Activated CD8-positive, alpha-beta memory T cell treated with anti-CD3 and anti-CD28 coated beads, Interleukin-2, amount 50 U/mL, for 4 hours (primary cell): ENCODE data around the gene FBXL12.
A peak's percentile ranks its signal among the peaks of the same experiment; 100 is the strongest.
"Not testable (repeated sequence)": the region's sequence is repeated elsewhere in the genome, so short reads cannot be mapped to it uniquely, and the experiment has no call there.

Source experiments
- DNase-seq: peaks from one replicate; pipeline ENCODE4 v3.0.0-alpha.2; 2020

Gene FBXL12, protein sequence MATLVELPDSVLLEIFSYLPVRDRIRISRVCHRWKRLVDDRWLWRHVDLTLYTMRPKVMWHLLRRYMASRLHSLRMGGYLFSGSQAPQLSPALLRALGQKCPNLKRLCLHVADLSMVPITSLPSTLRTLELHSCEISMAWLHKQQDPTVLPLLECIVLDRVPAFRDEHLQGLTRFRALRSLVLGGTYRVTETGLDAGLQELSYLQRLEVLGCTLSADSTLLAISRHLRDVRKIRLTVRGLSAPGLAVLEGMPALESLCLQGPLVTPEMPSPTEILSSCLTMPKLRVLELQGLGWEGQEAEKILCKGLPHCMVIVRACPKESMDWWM

DNA sequence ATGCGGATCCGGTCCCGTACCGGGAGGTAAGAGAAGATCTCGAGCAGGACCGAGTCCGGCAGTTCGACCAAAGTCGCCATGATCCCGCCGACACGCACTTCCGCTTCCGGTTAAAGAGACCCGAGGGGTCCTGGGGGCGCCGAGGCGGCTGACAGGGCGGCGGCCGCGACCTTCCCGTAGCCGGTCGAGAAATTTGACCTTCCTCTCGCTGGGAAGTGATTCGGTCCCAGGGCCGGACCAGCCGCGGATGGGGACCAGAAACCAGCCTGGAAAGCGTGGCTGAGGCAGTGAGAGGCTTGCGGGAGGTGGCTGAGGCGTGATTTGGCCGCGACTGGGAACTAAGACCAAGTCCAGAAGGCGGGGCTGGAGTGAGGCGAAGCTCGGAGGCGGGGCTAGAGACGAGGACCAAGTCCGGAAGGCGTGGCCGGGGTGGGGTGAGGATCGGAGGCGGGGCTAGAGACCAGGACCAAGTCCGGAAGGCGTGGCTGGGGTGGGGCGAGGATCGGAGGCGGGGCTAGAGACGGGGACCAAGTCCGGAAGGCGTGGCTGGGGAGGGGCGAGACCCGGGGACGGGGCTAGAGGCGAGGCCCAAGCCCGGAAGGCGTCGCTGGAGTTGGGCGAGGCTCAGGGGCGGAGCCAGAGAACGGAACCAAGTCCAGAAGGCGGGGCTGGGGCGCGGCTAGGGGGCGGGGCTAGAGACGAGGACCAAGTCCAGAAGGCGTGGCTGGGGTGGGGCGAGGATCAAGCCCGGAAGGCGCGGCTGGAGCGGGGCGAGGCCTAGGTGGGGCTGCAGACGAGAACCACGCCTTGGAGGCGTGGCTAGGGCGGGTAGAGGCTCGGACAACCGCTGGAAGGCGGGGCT is at the start of gene FBXL12:
Gene FBXL12 (minus strand): TSS at position 346 of the 862 bp plus-strand sequence. CDS start 266 bp downstream, at position 80.
- peak; percentile 100 for DNase-seq

DNA sequence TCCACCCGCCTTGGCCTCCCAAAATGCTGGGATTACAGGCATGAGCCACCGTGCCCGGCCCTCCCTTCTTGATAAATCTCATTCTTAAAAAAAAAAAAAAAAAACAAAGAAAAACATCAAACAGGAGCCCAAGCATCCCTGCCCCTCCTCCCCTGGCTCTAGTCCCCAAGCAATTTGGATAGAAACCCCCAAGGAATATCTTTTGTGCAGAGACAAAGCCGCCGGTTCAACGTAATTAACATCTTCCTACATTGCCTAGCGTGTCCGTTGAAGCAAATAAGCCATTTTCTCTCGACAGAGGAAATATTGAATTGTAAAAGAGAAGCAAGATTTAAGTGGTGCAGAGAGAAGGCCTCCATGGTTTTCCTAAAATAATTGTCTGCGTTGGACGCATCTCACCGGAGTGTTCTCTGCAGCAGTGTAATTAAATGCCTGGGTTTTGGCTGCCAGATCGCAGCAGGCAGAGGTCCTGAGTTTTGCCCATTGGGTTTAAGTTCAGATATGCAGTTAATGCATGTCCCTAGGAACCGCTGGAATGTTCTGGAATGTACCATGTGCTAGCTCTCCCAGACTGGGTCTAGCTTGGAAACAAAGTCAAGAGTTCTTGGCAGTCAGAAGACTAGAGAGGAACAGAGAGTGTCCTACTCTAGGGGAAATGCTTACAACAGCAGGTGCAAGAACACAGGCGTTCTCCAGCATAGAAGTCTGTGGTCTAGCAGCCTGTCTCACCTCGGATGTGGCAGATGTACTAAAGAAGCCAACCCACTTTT is 47.0 kb upstream of the FBXL12 start:
- no peak for DNase-seq

DNA sequence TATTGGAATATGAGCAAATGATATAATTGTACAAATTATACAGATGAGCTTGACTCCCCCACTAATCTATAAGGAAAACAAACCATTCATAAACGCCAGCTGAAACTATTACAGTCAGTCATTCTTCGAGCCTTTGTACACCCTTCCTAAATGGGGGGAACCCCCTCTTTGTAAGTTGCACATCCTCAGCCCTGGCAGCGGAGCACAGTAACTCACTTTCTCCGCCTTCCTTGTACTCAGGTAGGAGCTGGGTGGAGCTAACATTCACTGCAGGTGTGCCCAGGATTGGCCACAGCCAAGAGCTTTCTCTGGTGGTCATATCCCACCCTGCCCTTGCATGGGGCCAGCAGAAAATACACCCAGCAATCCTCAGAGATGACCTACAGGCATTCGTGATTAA is 44.9 kb upstream of the FBXL12 start:
- no peak for DNase-seq

DNA sequence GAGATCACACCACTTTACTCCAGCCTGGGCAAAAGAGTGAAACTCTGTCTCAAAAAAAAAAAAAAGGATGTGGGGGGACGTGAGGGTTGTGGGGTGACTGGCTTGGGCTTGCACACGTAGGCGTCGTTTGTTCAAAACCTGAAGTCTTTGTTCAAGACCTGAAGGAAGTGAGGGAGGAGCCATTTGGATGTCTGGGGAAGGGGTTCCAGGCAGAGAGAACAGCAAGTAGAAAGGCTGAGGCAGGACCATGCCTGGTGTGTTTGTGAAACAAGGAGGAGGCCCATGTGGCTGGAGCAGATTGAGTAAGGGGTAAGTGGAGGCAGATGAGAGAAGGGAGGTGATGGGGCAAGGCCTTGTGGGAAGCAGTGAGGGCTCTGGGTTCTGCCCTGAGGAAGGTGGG is 44.1 kb upstream of the FBXL12 start:
- DNase-seq, result no peak

DNA sequence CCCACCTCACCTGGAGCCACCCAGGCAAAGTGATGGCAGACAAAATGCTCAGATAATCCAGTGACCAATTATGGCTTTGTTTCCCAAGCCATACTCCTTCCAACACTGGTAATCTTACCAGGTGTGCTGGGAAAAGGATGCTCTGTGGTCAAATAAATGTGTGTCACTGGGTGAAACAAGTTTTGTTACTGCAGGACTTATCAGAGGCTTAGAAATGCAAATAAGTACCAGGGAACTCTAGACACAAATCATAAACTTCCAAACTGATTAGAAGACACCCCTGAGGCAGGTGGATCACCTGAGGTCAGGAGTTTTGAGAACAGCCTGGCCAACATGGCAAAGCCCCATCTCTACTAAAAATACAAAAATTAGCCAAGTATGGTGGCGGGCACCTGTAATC is 42.6 kb upstream of the FBXL12 start:
- no peak for DNase-seq

DNA sequence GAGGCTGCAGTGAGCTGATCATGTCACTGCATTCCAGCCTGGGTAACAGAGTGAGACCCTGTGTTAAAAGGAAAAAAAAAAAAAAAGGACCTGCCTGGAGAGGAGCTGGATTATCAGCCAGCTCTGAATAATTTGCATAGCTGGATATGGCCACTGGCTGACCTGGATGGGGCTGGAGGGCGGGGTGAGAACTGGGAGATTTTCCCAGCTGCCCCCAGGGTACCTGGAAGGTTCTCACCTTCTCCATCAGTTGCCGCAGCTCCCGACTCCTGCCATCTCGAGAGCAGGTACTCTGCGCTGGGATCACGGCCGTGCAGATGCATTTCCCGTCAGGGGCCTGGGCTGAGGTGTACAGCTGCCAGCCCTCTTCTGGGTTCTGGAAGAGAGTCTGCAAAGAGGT is 41.5 kb upstream of the FBXL12 start:
- no peak for DNase-seq

DNA sequence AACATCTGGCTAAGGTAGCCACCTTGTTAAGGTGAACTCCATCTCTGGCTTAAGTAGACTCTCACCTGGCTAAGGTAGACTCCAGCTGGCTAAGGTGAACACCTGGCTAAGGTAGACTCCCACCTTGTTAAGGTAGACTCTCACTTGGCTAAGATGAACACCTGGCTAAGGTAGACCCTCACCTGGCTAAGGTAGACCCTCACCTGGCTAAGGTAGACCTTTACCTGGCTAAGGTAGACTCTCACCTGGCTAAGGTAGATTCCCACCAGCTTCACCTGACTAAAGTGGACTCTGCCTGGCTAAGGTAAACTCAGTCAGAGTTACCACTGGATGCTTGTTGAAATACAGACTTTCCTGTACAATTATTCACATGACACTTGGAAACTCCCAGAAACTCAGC is 39.9 kb upstream of the FBXL12 start:
- no peak for DNase-seq

DNA sequence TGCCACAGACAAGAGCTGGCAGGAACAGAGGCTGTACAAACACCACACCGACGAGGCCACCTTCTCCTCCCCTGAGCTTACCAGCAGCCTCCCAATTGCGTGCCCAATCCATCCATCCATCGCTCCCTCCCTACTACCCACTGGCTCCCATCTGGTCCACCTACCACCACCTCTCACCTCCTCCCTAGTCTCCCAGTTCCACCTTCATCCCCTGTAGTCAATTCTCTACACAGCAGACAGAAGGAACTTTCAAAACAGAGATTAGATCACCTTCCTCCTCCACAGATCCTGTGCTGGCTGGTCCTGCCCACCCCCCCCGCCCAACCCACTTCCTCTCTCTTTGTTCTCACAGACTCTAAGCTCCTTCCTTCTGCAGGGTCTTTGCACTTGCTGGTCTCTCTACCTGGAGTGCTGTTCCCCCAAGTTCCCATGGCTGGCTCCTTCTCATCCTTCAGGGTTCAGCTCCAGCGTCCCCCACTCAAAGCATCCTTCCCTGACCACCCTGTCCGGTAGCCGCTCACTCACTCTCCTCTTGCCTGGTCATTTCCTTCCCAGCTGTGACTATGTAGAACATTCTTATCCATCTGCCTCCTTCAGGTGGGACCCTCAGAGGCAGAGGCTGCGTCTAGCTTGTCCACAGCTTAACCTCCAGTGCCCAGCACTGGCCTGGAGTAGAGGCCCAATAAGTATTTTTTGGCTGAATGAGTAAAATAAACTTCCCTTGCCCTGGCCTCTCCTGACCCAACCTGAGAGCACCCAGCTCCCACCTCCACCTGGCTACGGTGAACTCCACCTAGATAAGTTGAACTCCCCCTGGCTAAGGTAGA is 39.3 kb upstream of the FBXL12 start:
- DNase-seq, result no peak

DNA sequence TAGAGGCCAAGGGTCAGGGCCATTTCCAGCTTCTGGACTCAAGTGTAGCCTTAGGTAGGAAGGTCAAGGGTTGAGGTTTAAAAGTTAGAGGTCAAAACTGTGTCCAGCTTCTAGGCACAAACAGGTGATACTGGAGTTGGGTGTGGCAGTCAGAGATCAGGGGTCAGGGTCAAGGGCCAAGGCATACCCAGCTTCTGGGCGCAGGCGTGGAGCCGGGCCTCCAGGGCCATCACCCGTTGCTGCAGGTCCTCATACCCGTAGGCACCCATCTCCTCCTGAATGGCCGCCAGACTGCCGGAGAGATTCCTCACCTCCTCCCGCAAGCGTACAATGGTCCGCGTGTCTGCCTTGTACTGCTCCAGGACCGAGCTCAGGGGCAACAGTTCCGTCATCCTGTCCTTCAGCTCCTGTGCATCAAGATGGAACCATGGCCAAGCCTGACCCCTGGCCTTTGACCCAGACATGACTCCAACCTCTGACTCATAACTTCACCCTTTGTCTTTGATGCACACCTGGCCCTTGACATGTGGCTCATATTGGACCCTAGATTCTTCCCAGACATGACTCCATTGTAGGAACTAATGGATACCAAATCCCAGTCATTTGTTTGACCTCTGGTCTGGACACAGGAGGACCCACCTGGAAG is 38.3 kb upstream of the FBXL12 start:
- no peak for DNase-seq

DNA sequence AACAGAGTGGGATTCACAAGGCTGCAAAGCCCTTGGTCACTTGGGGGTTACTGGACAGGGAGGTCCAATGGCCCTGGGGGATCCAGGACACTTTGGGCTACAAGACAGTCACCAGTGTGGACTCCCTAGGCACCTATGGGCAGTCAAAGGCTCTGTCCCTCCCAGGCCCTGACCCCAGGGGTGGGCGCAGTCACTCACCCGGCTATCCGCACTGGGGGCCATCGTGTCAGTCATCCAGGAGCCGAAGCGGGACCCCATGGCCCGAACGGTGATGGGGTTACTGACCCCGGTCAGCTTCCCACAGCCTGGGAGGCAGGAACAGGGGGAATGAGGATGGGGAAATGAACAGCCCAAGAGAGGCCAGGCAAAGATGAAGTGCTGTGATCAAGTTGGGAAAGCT is 37.7 kb upstream of the FBXL12 start:
- DNase-seq, result no peak

DNA sequence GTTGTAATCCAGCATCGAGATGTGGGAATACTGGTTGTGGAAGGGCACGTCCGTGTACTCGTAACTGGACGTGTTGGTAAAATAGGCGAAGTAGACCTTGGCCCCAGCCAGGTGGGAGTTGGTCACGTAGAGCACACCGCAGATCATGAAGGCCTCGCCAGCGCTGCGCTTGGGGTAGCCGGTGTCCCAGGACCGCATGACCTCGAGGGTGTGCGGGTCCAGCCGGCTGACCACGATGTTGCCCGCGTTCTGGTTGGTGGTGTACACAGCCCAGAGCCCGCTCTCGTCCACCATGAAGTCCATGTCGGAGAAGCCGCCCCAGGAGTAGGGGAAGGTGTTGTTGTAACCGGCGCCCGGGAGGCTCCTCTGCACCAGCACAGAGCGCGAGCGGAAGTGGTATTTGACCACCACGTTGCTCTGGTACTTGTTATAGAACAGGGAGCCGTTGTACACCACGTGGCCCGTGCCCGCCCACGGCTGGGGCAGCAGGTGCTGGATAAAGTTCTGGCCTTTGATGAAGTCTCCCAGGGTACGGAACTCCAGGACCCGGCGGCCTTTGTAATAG is 35.5 kb upstream of the FBXL12 start:
- DNase-seq, result no peak

DNA sequence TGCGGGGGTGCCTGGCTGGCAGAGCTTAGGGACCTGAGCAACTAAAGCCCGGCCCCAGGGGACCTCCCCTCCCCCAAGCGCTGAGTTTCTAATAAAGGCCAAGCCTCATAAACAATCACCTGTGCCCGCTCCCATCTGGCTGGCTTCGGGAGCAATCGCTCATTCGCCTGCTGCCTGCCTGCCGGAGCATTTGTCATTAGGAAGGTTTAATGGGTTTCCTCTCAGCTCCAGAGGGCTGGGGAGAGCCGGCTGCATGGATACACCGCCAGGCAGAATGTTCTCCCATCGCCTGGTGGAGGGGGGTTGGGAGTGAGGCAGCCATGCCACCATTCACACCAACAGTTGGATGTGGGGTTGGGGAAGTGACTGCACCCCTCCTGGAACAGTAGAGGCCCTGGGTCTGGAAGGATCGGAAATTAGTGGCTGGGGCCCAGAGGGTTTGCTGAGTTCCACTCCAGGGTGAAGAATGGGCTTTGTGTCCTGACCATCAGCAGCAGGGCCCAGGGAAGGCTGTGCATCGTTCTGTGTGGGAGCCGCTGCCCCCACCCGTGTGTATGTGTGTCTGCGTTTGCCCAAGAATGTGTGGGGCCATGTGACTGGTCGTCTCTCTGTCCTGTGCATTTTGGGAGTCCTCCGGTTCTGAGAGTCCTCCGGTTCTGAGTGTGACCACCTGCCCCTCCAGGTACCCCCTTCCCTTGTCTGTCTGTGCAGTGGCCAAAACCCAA is 31.5 kb upstream of the FBXL12 start:
- DNase-seq, result no peak

DNA sequence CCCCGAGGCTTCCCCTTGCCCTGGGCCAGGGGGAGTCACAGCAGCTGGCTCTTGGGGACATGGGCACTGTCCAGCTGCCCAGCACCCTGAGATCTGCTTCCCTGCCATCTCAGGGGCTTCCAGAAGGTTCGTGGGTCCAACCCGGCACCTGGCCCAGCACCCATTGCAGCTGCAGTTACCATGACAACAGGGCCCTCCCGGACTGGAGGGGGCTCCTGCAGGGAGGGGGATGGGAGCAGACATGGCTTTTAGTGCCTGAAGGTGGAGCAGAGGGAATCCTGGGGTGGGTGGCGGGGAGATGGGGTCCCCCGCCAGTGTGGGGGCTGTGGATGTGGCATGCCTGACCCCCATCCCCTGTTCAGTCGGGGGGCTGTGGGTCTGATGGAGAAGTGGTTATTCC is 30.9 kb upstream of the FBXL12 start:
- DNase-seq, result no peak

DNA sequence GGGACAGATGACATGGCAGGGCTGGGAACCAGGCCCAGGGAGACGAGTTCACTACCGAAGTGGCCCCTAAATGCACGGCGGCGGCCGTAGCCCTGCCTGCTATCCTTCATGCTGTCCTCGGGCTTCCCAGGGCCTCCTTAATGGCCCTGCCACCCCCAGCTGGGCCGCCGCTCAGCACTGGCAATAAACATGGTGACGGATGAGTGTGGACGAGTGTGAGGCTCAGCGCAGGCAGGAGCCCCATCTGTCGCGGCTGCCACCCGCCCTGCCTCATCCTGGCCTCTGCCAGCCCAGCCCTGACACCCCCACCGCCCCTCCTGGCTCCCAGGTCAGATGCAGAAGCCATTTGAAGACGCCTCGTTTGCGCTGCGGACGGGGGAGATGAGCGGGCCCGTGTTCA is 29.9 kb upstream of the FBXL12 start:
- no peak for DNase-seq

DNA sequence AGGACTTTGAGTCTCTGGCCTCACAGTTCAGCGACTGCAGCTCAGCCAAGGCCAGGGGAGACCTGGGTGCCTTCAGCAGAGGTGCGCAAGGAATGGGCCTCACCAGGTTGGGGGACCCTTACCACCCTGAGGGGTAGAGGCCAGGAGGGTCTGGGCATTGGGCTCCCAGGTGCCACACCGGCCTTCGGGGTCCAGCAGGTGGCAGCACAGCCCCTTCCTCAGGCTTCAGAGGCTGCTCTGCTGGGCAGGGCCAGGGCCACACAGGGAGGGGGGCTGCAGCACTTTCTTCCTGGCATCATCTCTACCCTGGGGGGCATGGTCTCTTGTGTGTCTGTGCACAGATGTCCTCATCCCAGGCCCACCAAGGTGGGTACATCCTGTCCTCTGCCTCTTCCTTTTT is 29.2 kb upstream of the FBXL12 start:
- DNase-seq, result peak; percentile 48

DNA sequence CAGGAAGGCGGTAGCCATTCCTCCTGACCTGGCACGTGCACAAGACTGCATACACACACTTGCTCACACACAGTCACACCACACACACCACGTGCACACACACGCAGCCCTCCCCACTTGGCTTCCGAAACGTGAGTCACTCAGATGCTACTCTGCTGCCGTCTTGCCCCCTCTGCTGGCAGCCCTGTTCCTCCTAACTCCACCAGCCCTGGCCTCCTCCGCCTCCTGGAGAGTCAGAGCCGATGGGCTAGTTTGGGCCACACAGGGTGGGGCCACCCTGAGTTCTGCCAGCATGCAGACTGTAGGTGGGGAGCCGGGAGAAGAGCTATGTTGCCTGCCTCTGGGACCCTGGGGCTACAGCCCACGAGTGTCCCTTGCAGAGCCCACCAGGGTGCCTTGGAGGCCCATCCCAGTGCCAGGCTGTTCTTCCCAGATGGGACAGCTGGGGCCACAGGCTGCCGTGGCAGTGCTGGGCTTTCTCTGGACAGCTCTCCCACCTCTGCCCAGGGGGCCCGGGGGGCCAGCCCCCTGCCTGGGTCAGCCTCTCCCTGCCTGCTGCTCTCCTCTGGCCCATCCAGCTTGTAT is 28.3 kb upstream of the FBXL12 start:
- DNase-seq, result peak; percentile 65

DNA sequence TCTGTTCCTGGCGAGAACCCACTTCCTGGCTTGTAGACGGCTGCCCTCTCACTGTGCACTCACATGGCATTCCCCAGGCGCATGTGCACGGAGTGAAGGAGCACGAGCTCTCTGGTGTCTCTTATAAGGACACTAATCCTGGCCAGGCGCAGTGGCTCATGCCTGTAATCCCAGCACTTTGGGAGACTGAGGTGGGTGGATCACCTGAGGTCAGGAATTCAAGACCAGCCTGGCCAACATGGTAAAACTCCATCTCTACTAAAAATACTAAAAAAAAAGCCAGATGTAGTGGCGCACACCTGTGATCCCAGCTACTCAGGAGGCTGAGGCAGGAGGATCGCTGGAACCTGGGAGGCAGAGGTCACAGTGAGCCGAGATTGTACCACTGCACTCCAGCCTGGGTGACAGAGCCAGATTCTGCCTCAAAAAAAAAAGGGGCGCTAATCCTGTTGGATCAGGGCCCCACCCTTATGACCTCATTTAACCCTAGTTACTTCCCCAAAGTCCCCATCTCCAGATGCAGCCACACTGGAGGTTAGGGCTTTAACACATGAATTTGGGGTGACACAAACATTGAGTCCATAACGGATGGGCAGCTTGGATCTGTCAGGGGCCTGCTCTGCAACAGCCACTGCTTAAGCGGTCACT is 24.9 kb upstream of the FBXL12 start:
- not testable (repeated sequence) for DNase-seq

DNA sequence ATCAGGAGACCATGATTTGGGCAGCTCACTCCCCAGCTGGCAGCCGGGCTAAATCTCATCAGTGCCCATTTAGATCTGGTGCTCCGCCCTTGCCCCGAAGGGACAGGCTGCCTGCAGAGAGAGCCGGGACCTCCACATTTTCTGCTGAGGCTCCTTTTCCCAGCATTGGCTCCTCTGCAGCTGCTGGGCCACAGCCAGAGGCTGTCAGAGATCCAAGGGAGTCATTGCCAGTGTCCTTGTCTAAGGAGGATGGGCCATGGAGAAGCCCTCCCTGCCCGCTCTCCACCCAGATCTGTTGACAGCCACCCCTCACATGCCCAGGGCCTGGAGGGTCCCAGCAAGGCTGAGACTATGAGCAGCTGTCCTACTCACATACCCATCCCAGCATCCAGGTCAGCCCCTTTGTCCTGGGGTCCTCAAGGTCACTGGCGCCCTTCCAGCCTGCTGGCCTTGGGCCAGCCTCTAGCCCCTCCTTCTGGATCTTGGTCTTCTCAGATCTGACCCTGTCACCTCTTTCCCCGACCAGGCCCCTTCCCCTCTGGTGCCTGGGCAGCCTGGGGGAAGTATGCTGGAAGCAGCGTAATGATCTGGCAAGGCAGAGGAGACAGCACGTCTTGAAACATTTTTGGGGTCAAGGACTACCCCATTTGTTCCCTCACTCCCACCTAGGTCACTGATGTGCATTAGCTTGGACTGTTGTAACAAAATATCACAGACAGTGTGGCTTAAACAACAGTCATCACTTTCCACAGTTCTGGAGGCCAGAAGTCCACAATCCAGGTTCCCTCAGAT is 24.2 kb upstream of the FBXL12 start:
- DNase-seq, result no peak

DNA sequence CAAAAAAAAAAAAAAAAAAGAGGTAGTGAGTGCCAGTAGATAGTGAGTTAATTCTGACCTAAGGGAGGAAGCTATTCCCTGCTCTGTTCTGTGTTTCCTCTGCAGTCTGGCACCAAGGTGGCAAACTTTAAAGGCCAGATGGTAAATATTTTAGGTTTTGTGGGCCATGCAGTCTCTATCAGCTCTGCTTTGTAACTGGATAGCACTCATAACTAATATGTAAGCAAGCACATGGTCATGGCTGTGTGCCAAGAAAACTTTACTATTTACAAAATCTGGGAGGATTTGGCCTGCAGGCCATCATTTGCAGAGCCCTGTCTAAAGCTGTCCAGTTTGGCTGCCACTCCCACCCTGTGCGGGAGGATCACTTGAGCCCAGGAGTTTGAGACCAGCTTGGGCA is 20.5 kb upstream of the FBXL12 start:
- DNase-seq, result no peak
